HG02763 (cell line): ENCODE results near the gene JPH4.
"Not testable (repeated sequence)": the region's sequence is repeated elsewhere in the genome, so short reads cannot be mapped to it uniquely, and the experiment has no call there.

Experiments used
- ATAC-seq: cut with Tn5 transposase; IDR thresholded peaks from one replicate; pipeline ENCODE4 v1.9.1; 2021; ENCODE audit warnings: mild to moderate bottlenecking, moderate library complexity; ENCODE audit not compliant: unreplicated experiment

JPH4 gene

GRCh38 chr14:23609001-23609400, 30.4 kb upstream of the JPH4 start:
- no peak for ATAC-seq

GRCh38 chr14:23608454-23608853, 29.9 kb upstream of the JPH4 start:
- no peak for ATAC-seq

GRCh38 chr14:23605931-23606585, 27.5 kb upstream of the JPH4 start:
- ATAC-seq = peak; percentile 82

GRCh38 chr14:23604675-23605170, 26.1 kb upstream of the JPH4 start:
- ATAC-seq = no peak

GRCh38 chr14:23604148-23604547, 25.6 kb upstream of the JPH4 start:
- ATAC-seq = no peak

DNA sequence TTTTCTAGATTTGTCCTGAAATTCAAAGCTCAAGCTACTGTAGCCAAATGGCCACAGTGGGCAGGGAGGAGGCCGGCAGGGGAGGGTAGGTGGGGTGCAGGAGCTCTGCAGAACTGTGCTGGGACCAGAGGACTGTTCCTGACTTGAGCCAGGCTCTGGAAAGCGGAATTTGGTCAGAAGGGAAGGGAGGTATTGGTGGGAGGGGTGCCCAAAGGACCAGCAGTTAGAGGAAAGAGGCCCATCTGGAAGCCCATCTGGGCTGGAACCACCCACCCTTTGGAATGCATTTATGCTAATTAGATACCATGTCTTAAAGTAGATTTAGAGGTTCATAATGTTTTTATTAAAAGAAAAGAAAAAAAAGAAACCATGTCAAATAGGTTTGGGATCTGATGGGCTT, 24.5 kb upstream of the JPH4 start:
- ATAC-seq = no peak

DNA sequence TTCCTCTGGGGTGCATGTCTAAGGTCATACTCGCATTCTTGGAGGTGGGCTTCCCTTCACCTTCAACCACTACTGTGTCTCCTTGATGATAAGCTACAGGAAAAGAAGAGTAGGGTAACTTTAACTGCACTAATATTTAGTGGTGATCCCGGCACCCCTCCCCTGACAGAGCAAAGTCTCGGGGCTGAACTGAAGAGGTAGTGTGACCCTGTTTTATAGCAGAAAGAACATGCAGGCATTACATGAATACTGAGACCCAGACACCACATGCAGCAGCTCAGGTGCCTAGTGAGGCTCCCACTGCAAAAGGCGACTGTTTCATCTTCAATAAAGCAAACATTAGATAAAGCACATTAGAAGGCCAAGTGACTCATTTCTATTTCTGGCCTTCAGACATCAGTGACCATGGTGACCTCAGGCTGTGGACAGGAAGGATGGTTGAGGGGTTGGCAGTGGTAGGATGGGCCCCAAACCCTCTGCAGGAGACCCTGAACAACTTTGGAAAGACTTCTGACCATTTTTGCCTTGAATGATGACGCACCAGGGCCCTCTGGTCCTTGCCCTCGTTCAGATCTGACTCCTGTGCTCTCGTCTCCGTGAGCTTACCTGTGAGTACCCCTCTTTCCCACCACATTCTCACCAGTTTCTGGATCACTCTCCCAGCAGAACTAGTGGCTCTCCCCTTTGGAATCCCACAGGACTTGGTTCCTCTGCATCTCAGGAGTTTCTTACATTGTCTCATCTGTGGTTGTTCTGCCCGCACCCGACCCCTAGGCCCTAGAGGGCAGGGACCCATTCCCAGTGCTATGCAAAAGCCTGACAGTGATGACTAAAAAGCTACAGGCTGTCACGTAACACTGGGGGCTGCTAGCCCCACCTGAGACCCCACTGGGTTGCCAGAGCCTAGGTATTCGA, 23.8 kb upstream of the JPH4 start:
- ATAC-seq = no peak

- ATAC-seq = no peak
Observed at GRCh38 chr14:23601845-23602180, 23.2 kb upstream of the JPH4 start.

- no peak for ATAC-seq
Observed at GRCh38 chr14:23601424-23601823, 22.8 kb upstream of the JPH4 start.

DNA sequence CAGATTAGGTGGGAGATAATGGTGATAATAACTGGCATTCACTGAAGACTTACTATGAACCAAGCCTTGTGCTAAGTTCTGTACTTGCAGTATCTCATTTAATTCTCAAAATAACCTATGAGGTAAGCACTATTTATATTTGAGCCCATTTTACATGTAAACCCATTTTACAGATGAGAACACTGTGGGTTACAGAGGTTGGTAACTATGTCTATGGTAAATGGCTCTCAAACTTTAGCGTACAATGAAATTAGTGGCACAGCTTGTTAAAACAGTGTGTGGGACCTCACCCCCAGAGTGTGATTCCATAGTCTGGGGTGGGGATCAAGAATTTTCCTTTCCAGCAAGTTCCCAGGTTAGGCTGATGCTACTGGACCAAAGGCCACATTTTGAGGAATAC, 22.2 kb upstream of the JPH4 start:
- ATAC-seq = no peak

DNA sequence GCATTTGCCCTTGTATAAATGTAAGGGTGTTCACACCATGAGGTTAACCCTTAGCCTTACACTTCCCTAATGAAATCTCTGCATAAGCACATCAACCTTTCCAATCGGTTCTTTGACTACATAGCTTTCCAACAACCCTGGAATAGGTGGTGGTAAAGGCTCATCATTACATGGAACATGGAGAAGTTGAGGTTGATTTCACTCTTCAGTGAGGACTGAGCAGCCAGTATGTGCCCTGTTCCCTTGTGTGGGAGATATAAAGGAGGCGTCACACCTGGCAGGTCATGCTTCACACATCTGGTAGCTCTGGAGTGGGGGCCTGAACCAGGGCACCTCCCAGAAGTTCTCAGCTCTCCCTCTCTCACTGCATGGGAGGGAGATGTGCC, 21.7 kb upstream of the JPH4 start:
- no peak for ATAC-seq

- not testable (repeated sequence) for ATAC-seq
Observed at GRCh38 chr14:23594191-23594590, 15.6 kb upstream of the JPH4 start.

DNA sequence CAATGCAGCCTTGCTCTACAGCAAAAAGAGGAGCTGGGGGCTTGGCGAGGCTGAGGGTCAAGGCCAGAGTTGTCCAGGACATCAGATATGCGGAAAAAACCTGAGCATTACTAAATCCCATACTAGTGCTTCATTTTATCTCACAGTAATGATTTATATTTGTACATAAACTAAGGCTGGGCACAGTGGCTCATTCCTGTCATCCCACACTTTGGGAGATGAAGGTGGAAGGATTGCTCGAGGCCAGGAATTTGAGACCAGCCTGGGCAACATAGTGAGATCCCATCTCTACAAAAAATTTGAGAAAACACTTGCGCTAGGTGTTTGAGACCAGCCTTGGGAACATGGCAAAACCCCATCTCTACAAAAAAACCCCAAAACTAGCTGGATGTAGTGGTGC, 11.6 kb upstream of the JPH4 start:
- no peak for ATAC-seq

- ATAC-seq = no peak
Observed at GRCh38 chr14:23589606-23590005, 11.0 kb upstream of the JPH4 start.

DNA sequence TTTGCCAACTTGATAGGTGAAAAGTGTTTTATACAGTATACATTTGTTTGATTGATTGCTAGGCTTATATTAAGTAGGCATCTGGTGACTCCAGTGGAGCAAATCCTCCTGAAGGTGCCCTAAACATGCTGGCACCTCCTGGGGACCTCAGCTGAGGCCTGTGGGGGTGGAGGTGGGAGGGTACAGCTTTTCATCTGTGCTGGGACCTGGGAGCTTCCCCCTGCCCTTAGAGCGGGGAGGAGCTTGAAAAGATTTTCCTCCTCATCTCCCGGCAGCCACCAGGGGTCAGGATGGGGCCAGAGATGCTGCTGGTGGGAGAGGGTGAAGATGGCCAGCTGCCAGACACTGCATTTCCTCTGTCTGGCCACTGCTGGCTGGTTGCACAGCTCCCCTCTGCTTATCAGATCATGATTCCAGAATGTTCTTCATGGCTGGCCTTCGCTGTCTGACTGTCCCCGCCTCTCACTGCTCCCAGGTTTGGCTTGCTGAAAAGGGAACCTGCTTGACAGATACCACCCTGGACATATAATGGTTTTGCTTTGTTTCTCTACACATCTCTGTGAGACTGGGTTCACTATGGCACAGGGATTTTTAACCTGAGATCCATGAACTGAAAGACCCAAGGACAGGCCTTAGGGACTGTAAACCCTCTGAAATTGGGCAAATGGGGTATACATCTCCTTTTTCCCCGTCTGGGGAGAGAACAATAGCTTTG, 10.5 kb upstream of the JPH4 start:
- peak; percentile 98 for ATAC-seq

GRCh38 chr14:23584527-23585203, 6.1 kb upstream of the JPH4 start:
- not testable (repeated sequence) for ATAC-seq

- not testable (repeated sequence) for ATAC-seq
Observed at GRCh38 chr14:23583761-23584526, 5.4 kb upstream of the JPH4 start.

DNA sequence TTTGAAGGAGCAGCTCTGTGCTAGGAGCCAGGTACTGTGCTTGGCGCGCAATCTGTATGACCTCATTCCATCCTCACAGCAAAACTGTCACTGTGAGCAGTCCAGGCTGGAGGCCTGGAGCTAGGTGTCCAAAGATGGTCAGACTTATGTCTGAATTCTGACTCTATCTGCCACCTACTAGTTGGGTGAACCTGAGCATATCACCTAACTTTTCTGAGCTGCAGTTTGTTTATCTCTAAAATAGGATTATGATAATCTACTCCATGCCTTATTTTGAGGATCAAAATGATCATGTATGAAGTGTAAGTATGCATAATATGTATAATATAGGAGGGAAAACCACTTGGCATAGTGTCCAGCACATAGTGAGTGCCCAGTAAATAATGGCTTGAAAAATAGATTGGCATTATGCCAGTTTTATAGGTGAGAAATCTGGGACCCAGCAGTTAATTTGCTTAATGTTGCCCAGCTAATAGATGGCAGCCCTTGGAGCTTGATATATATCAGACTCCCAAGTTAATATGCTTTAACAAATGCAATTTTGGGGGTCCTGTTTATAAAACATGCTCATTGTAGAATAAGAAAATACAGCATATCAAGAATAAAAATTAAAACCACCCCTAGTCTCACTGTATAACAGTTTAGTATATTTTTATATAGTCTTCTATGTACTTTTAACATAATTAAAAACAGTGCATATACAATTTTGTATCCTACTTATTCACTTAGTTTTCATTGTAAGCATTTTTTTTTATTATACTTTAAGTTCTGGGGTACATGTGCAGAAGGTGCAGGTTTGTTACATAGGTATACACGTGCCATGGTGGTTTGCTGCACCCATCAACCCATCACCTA, 4.5 kb upstream of the JPH4 start:
- ATAC-seq = no peak

DNA sequence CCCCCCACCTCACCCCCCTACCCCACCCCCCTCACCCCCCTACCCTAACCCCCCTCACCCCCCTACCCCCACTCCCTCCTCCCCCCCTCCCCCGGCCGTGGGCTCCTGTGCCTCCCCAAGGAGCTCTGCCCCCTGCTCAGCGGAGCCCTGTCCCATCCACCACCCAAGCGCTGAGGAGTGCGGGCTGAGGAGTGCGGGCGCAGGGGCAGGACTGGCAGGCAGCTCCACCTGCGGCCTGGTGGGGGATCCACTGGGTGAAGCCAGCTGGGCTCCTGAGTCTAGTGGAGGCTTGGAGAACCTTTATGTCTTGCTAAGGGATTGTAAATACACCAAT, 2.3 kb upstream of the JPH4 start:
- ATAC-seq = no peak
